Neural cell (in vitro differentiated cells): ENCODE results near the gene OSBP2.

Source experiments
- CTCF ChIP-seq: fragments of 450-650 bp; IDR thresholded peaks from 2 replicates; pipeline ENCODE4 v1.5.1; 2014; ENCODE audit warnings: antibody characterized with exemption, mild to moderate bottlenecking, moderate library complexity; ENCODE audit not compliant: poor library complexity, severe bottlenecking
- MXI1 ChIP-seq: fragments of 450-650 bp; conservative IDR thresholded peaks from 2 replicates; pipeline ENCODE4 v1.6.1; 2014; ENCODE audit warnings: antibody characterized with exemption, mild to moderate bottlenecking; ENCODE audit not compliant: poor library complexity, severe bottlenecking

- TF ChIP-seq CTCF (no peak), MXI1 (no peak)
Observed at GRCh38 chr22:30732426-30732825, 37.8 kb downstream of the OSBP2 start.
